ENCODE results near the gene TIMM44. TPM values are rescaled to one million over a fixed set of nuclear protein-coding genes. Genes with fewer than 3 reads are reported as not detected.

Gene TIMM44
- total RNA-seq, 1 experiment from 2014 or later, result 58.8 TPM

Other genes starting within 250 kb of the TIMM44 start
- gene FCER2, start 241.5 kb downstream of the TIMM44 start, total RNA-seq (2014; rRNA removed; shearing (Covaris generic); ENCODE audit: low replicate concordance), result not detected in 2 replicates
- not detected in 2 replicates for gene CLEC4G, start 211.6 kb downstream of the TIMM44 start, total RNA-seq (2014; rRNA removed; shearing (Covaris generic); ENCODE audit: low replicate concordance)
- not detected in 2 replicates for gene CD209, start 196.1 kb downstream of the TIMM44 start, total RNA-seq (2014; rRNA removed; shearing (Covaris generic); ENCODE audit: low replicate concordance)
- not detected in 2 replicates for gene CLEC4M, start 180.4 kb downstream of the TIMM44 start, total RNA-seq (2014; rRNA removed; shearing (Covaris generic); ENCODE audit: low replicate concordance)
- 2.9 and 10.7 TPM in 2 replicates for gene EVI5L, start 113.4 kb downstream of the TIMM44 start, total RNA-seq (2014; rRNA removed; shearing (Covaris generic); ENCODE audit: low replicate concordance)
- gene PRR36, start 69.3 kb downstream of the TIMM44 start, total RNA-seq (2014; rRNA removed; shearing (Covaris generic); ENCODE audit: low replicate concordance), result 0.03 TPM in 1 of 2 replicates, not detected in the other
- gene LRRC8E, start 55.2 kb downstream of the TIMM44 start, total RNA-seq (2014; rRNA removed; shearing (Covaris generic); ENCODE audit: low replicate concordance), result 14.7 and 15.9 TPM in 2 replicates
- 5.0 and 8.6 TPM in 2 replicates for gene MAP2K7, start 39.8 kb downstream of the TIMM44 start, total RNA-seq (2014; rRNA removed; shearing (Covaris generic); ENCODE audit: low replicate concordance)
- not detected in 2 replicates for gene TGFBR3L, start 28.8 kb downstream of the TIMM44 start, total RNA-seq (2014; rRNA removed; shearing (Covaris generic); ENCODE audit: low replicate concordance)
- 18.8 and 19.2 TPM in 2 replicates for gene SNAPC2, start 23.3 kb downstream of the TIMM44 start, total RNA-seq (2014; rRNA removed; shearing (Covaris generic); ENCODE audit: low replicate concordance)
- gene CTXN1, start 17.5 kb downstream of the TIMM44 start, total RNA-seq (2014; rRNA removed; shearing (Covaris generic); ENCODE audit: low replicate concordance), result 2.0 and 11.1 TPM in 2 replicates
- gene ELAVL1, start 62.0 kb upstream of the TIMM44 start, total RNA-seq (2014; rRNA removed; shearing (Covaris generic); ENCODE audit: low replicate concordance), result 40.3 and 47.1 TPM in 2 replicates
- gene CCL25, start 109.1 kb upstream of the TIMM44 start, total RNA-seq (2014; rRNA removed; shearing (Covaris generic); ENCODE audit: low replicate concordance), result not detected in 2 replicates
- not detected in 2 replicates for gene FBN3, start 205.9 kb upstream of the TIMM44 start, total RNA-seq (2014; rRNA removed; shearing (Covaris generic); ENCODE audit: low replicate concordance)